GM12865 (cell line): ENCODE results near the gene DNAH2.

Experiments
- DNase-seq: peaks from one replicate; pipeline ENCODE4 v3.0.0; 2010; ENCODE audit warnings: low read depth
- H3K4me3 ChIP-seq: 2 replicates; pipeline ENCODE4 v1.5.1; 2011; ENCODE audit warnings: mild to moderate bottlenecking, low read depth, low read length, control low read depth
- CTCF ChIP-seq: IDR thresholded peaks from 2 replicates; pipeline ENCODE4 v1.5.1; 2011; ENCODE audit warnings: low read length, control low read depth, low read depth, inconsistent platforms; ENCODE audit not compliant: insufficient read depth; ENCODE audit errors: missing control alignments

The DNAH2 gene

GRCh38 chr17:7875804-7876370, 158.3 kb downstream of the DNAH2 start:
- no peak for DNase-seq
- H3K4me3 ChIP-seq = no peak overlapping the region
- TF ChIP-seq CTCF = no peak

DNA sequence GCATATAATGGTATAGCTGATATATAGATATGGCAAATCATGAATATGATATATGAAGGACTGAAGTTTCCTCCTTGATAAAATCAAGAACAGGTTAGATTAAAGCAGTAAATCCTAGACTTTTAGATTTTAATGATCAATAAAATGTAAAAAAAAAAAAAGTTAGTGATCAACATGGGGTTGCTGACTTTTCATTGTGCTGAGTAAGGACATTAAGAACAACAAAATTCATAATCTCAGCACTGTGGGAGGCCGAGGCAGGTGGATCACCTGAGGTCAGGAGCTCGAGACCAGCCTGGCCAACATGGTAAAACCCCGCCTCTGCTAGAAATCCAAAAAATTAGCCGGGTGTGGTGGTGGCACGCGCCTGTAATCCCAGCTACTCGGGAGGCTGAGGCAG, 160.7 kb downstream of the DNAH2 start:
- H3K4me3 ChIP-seq = no peak overlapping the region
- no peak for DNase-seq
- TF ChIP-seq CTCF = no peak

DNA sequence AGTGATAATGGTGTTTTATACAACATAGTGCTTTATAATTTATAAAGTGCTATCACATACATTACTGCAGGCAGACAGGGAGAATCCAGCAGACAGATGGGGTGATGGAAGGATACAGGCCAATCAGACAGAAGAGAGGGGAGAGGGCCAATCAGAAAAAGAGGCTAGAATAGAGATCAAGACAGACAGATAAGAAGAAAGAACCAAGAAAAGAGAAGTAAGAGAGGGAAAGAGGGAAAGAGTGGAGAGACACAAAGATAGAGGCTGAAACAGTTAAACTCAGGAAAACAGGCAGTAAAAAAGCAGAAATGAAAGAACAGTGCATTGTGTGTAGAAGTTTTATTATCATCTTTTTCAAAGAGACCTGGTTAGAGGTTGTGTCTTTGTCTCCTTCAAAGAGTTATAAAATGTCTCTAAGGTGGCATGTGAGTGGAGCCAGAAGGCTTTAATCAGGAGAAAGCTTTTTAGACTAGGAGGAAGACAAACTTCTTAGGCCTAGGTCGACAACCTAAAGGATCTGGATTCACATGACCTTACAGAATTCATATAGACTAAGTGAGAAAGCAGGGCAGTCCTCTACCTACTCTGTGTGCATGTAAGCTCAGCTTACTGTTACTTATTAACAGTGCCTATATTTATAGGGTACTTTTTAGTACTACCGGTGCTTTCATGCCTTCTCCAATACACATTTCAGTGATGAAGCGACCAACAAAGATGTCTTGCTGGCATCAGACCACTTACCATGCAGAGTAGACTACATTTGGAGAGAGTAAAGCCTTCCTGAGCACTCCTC, 162.7 kb downstream of the DNAH2 start:
- no peak overlapping the region for H3K4me3 ChIP-seq
- no peak for TF ChIP-seq CTCF
- DNase-seq = no peak

- H3K4me3 ChIP-seq = no peak overlapping the region
- no peak for TF ChIP-seq CTCF
- DNase-seq = no peak
These were observed 163.9 kb downstream of the DNAH2 start for GRCh38 chr17:7881276-7882054.

DNA sequence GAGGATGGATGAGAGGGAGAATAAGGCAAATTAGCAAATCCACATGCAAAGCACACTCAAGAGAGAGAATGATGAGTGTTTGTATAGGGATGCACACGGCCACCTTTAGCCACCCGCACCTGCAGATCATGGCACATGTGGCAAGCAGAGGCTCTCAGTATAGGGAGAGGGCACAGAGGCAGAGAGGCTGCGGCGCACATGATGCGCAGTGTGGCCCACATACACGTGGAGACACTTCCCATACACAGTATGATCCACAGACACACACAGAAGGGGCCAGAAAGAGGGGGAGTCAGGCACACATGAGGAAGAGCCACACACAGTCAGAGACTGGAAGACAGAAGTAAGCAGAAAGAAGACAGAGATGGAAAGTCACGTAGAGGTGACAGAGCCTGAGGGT, 164.5 kb downstream of the DNAH2 start:
- no peak overlapping the region for H3K4me3 ChIP-seq
- no peak for DNase-seq
- no peak for TF ChIP-seq CTCF

- no peak for DNase-seq
- no peak overlapping the region for H3K4me3 ChIP-seq
- no peak for TF ChIP-seq CTCF
These were observed 165.1 kb downstream of the DNAH2 start for GRCh38 chr17:7882629-7883028.
